ENCODE measurements around the gene ASTN2.

ASTN2 gene

DNA sequence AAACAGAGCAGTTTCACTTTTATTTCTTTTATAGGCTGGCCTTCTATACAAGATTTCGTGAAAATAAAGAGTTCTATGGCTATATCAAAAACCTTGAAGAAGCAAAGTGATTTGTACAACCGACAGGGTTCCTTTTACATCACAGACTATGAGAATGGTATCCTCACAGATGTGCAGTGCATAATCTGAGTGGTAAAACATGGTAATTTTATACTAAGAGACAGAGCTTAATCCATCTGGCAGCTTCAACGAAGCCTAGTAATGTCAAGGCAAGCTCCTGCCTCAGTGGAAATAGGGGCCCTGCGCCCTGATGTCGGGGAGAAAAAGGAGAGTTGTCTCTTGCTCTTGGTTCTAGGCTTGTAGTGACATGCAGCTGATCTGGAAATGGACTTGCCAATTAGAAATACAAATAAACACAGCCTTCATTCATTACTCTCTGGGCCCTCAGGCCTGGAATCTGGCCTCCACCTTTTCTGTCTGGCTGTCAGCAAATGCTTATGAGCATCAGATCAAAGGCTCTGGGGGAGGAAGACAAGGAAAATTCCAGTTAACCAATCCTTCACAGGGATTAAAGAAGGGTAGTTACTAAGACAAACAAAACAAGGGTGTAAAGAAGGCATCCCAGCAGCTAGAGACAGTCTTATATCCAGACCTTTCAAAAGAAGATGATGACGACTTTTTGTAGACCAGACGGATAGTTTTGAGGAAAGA lies 761.4 kb downstream of the ASTN2 start:
- Mint-ChIP-seq H3K27me3 (no peaks in the 10 kb centered on the region), H3K4me1 (ENCODE audit: low read depth in 2 of 2) (no peaks in the 10 kb centered on the region), H3K4me3 (no peak overlapping the region), H3K27ac (no peak overlapping the region), H3K36me3 (ENCODE audit: insufficient read depth) (no peaks in the 10 kb centered on the region), H3K9me3 (no peaks in the 10 kb centered on the region)
- no peak for DNase-seq
- ATAC-seq (replicated peaks), result no peak

DNA sequence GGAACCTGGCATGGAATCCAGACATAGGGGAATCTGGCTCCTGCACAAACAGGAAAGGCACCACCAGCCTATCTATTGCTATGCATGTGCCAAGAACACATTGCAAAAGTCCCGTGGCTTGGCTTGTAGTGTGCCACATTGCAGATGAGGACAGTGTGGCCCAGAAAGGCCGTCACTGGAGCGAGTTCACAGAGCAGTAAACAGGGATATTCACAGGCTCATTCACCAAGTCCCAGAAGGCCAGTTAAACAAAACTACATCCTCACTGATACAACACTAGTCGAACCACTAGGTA lies 767.4 kb downstream of the ASTN2 start:
- no peak for DNase-seq
- Mint-ChIP-seq H3K4me3 (no peak overlapping the region), H3K36me3 (ENCODE audit: insufficient read depth) (no peaks in the 10 kb centered on the region), H3K27ac (no peak overlapping the region), H3K27me3 (no peaks in the 10 kb centered on the region), H3K4me1 (ENCODE audit: low read depth in 2 of 2) (no peaks in the 10 kb centered on the region), H3K9me3 (no peaks in the 10 kb centered on the region)
- no peak for ATAC-seq (replicated peaks)

DNA sequence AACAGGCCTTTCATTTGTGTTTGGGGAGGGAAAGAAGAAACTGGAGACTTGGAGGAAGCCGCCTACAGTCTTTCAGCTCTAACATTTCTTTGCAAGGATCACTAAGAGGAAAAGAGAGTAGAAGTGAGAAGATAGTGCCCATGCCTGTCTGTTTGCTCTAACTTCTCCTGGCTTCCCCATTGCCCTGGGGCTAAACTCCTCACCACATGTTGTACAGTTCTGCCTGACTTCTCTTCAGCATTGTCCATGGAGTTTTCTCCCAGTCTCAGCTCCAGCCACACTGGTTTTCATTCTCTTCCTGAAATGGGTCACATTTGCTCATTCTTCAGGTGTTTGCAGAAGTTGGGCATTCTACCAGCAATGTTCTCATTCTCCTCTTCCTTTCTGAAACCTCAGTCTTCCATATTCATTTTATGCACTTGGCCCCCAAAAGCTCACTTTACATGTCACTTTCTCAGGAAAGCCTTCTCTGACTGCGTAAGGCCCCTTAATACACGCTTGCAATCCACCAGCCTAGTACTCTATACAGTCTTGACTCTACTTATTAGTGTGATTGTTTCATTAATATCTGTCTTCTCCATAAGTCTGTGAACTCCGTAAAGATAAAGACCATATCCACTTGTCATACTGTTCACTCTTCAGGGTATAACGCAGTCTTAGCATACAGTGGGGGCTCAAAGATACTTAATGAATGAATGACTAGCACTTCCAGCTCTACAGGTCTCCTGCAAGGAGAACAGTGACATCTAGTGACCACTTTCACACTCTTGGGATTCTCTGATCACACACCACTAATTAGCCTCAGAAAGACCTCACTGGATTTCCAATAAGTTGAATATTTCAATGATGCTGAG lies 768.0 kb downstream of the ASTN2 start:
- H3K4me1 Mint-ChIP-seq (ENCODE audit: low read depth in 2 of 2), result no peaks in the 10 kb centered on the region

GRCh38 chr9:116644091-116644688 lies 770.7 kb downstream of the ASTN2 start:
- Mint-ChIP-seq H3K9me3 (no peaks in the 10 kb centered on the region), H3K27ac (no peak overlapping the region), H3K36me3 (ENCODE audit: insufficient read depth) (no peaks in the 10 kb centered on the region), H3K4me1 (ENCODE audit: low read depth in 2 of 2) (no peaks in the 10 kb centered on the region), H3K27me3 (no peaks in the 10 kb centered on the region), H3K4me3 (no peak overlapping the region)
- ATAC-seq (replicated peaks), result no peak
- DNase-seq, result no peak

More for the DNA sequence above, 768.0 kb downstream of the ASTN2 start:
- H3K4me3 Mint-ChIP-seq, result no peak overlapping the region
- H3K9me3 Mint-ChIP-seq, result no peaks in the 10 kb centered on the region
- ATAC-seq (replicated peaks) (no peak), DNase-seq (no peak)
- H3K27me3 Mint-ChIP-seq, result no peaks in the 10 kb centered on the region
- H3K27ac Mint-ChIP-seq, result no peak overlapping the region
- H3K36me3 Mint-ChIP-seq (ENCODE audit: insufficient read depth), result no peaks in the 10 kb centered on the region

- Mint-ChIP-seq H3K27ac (no peak overlapping the region), H3K4me3 (no peak overlapping the region), H3K27me3 (no peaks in the 10 kb centered on the region), H3K9me3 (no peaks in the 10 kb centered on the region), H3K36me3 (ENCODE audit: insufficient read depth) (no peaks in the 10 kb centered on the region), H3K4me1 (ENCODE audit: low read depth in 2 of 2) (no peaks in the 10 kb centered on the region)
- ATAC-seq (replicated peaks) (no peak), DNase-seq (no peak)
Measured at GRCh38 chr9:116643691-116644090, 771.2 kb downstream of the ASTN2 start.

GRCh38 chr9:116641292-116642059 lies 773.4 kb downstream of the ASTN2 start:
- Mint-ChIP-seq H3K27ac (no peak overlapping the region), H3K4me1 (ENCODE audit: low read depth in 2 of 2) (no peaks in the 10 kb centered on the region), H3K27me3 (no peaks in the 10 kb centered on the region), H3K9me3 (no peaks in the 10 kb centered on the region), H3K36me3 (ENCODE audit: insufficient read depth) (no peaks in the 10 kb centered on the region), H3K4me3 (no peak overlapping the region)
- ATAC-seq (replicated peaks) (no peak), DNase-seq (no peak)

- no peaks in the 10 kb centered on the region for H3K27me3 Mint-ChIP-seq
- ATAC-seq (replicated peaks) (no peak), DNase-seq (no peak)
- H3K4me1 Mint-ChIP-seq (ENCODE audit: low read depth in 2 of 2), result no peaks in the 10 kb centered on the region
- H3K9me3 Mint-ChIP-seq, result no peaks in the 10 kb centered on the region
- no peaks in the 10 kb centered on the region for H3K36me3 Mint-ChIP-seq (ENCODE audit: insufficient read depth)
- H3K4me3 Mint-ChIP-seq, result no peak overlapping the region
- H3K27ac Mint-ChIP-seq, result no peak overlapping the region
Measured at GRCh38 chr9:116639251-116639741, 775.6 kb downstream of the ASTN2 start.

GRCh38 chr9:116635908-116636307 lies 778.9 kb downstream of the ASTN2 start:
- no peak for ATAC-seq (replicated peaks)
- Mint-ChIP-seq H3K27ac (no peak overlapping the region), H3K27me3 (no peaks in the 10 kb centered on the region), H3K4me3 (no peak overlapping the region), H3K9me3 (no peaks in the 10 kb centered on the region), H3K4me1 (ENCODE audit: low read depth in 2 of 2) (no peaks in the 10 kb centered on the region), H3K36me3 (ENCODE audit: insufficient read depth) (no peaks in the 10 kb centered on the region)
- DNase-seq, result no peak

GRCh38 chr9:116632990-116633838 lies 781.6 kb downstream of the ASTN2 start:
- Mint-ChIP-seq H3K4me1 (ENCODE audit: low read depth in 2 of 2) (no peaks in the 10 kb centered on the region), H3K4me3 (no peak overlapping the region), H3K36me3 (ENCODE audit: insufficient read depth) (no peaks in the 10 kb centered on the region), H3K27ac (no peak overlapping the region), H3K27me3 (no peaks in the 10 kb centered on the region), H3K9me3 (no peaks in the 10 kb centered on the region)
- no peak for ATAC-seq (replicated peaks)
- DNase-seq, result no peak

DNA sequence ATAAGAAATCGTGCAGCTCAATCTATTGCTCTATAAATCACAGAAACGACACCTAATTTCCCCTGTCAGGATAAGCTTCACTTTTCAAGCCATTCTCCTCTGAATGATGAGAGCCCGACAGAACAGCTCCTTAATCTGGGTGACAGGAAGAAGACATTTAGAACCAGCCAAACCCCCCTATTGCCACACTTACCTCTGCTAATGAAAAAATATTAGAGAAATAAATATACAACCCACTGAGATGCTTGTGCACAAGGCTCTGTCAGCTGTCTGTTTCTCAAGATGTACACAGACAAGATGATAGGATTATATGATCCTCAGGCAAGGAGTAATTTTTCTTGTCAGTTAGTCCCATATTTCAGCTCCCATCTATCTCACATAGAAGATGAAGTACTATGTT lies 785.2 kb downstream of the ASTN2 start:
- no peak overlapping the region for H3K4me3 Mint-ChIP-seq
- no peaks in the 10 kb centered on the region for H3K4me1 Mint-ChIP-seq (ENCODE audit: low read depth in 2 of 2)
- ATAC-seq (replicated peaks) (no peak), DNase-seq (no peak)
- no peak overlapping the region for H3K27ac Mint-ChIP-seq
- H3K36me3 Mint-ChIP-seq (ENCODE audit: insufficient read depth), result no peaks in the 10 kb centered on the region
- H3K27me3 Mint-ChIP-seq, result no peaks in the 10 kb centered on the region
- no peaks in the 10 kb centered on the region for H3K9me3 Mint-ChIP-seq

DNA sequence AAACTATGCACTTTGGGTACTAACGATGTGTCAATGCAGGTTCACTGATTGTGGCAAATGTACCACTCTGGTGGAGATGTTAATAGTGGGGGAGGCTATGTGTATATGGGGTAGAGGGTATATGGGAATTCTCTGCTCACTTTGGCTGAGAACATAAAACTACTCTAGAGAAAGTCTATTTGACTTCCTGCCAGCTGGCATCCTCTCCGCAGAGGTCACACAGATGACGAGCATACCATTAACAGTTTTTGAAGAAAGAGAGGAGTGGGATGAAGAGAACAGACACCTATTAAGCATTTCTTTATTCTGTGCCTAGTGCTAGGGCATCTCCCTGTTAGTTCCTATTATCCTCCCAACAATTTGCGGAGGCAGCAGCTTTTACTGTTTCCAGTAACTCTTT lies 786.1 kb downstream of the ASTN2 start:
- no peak overlapping the region for H3K4me3 Mint-ChIP-seq
- H3K9me3 Mint-ChIP-seq, result no peaks in the 10 kb centered on the region
- H3K4me1 Mint-ChIP-seq (ENCODE audit: low read depth in 2 of 2), result no peaks in the 10 kb centered on the region
- no peak for DNase-seq
- H3K36me3 Mint-ChIP-seq (ENCODE audit: insufficient read depth), result no peaks in the 10 kb centered on the region
- H3K27me3 Mint-ChIP-seq, result no peaks in the 10 kb centered on the region
- no peak overlapping the region for H3K27ac Mint-ChIP-seq
- ATAC-seq (replicated peaks), result no peak

GRCh38 chr9:116627433-116627832 lies 787.4 kb downstream of the ASTN2 start:
- Mint-ChIP-seq H3K4me1 (ENCODE audit: low read depth in 2 of 2) (no peaks in the 10 kb centered on the region), H3K27ac (no peak overlapping the region)

GRCh38 chr9:116626762-116627161 lies 788.1 kb downstream of the ASTN2 start:
- no peak overlapping the region for H3K4me3 Mint-ChIP-seq
- H3K4me1 Mint-ChIP-seq (ENCODE audit: low read depth in 2 of 2), result no peaks in the 10 kb centered on the region
- DNase-seq (no peak), ATAC-seq (replicated peaks) (no peak)
- H3K27ac Mint-ChIP-seq, result no peak overlapping the region
- no peaks in the 10 kb centered on the region for H3K9me3 Mint-ChIP-seq
- H3K27me3 Mint-ChIP-seq, result no peaks in the 10 kb centered on the region
- no peaks in the 10 kb centered on the region for H3K36me3 Mint-ChIP-seq (ENCODE audit: insufficient read depth)

More at GRCh38 chr9:116627433-116627832, 787.4 kb downstream of the ASTN2 start:
- DNase-seq (no peak), ATAC-seq (replicated peaks) (no peak)
- Mint-ChIP-seq H3K36me3 (ENCODE audit: insufficient read depth) (no peaks in the 10 kb centered on the region), H3K27me3 (no peaks in the 10 kb centered on the region), H3K9me3 (no peaks in the 10 kb centered on the region), H3K4me3 (no peak overlapping the region)
